OCI-LY7 (cell line): ENCODE data around the gene PI3. TPM values are rescaled to one million over a fixed set of nuclear protein-coding genes. Genes with fewer than 3 reads are reported as not detected.

ENCODE experiments used
- Bru-seq: library from RNA; stranded (reverse); fragments of 400-500 nt; gene quantifications from one replicate; lab custom pipeline; 2021; lab: Mats Ljungman, UMichigan
- BruChase-seq, 2 experiments: library from RNA; stranded (reverse); fragments of 400-500 nt; gene quantifications; one replicate each; lab custom pipeline; 2021; lab: Mats Ljungman, UMichigan
- BruUV-seq: library from RNA; stranded (reverse); fragments of 400-500 nt; replicated peaks from 2 replicates; lab custom pipeline; 2021; lab: Mats Ljungman, UMichigan
- CTCF ChIA-PET: fragments of 300-600 bp; sonication (Branson Sonifier 250); formaldehyde crosslinking; loops from one replicate; lab custom pipeline; 2022; ENCODE audit warnings: antibody characterized with exemption; ENCODE audit not compliant: unreplicated experiment; lab: Charles Lee
- POLR2A ChIA-PET: fragments of 300-600 bp; sonication (Branson Sonifier 250); formaldehyde crosslinking; loops from one replicate; lab custom pipeline; 2022; ENCODE audit warnings: antibody characterized with exemption; lab: Charles Lee
- DNase-seq: peaks from one replicate; pipeline ENCODE4 v3.0.0-alpha.2; 2015; ENCODE audit warnings: low spot score
- H2AFZ ChIP-seq: fragments of 200-600 bp; sonication (generic), shearing (Covaris generic); 2 replicates; pipeline ENCODE4 v1.6.1; 2014; ENCODE audit warnings: mild to moderate bottlenecking, antibody characterized with exemption, low read length, moderate library complexity
- H3K27ac ChIP-seq: fragments of 200-600 bp; sonication (generic); 2 replicates; pipeline ENCODE4 v1.5.1; 2014; ENCODE audit warnings: mixed run types, low read depth, mild to moderate bottlenecking, moderate library complexity, low read length, inconsistent platforms; ENCODE audit not compliant: poor library complexity, severe bottlenecking
- H3K36me3 ChIP-seq: fragments of 200-600 bp; sonication (generic); 2 replicates; pipeline ENCODE4 v1.6.1; 2014; ENCODE audit warnings: mild to moderate bottlenecking, antibody characterized with exemption, low read length, moderate library complexity, mixed read lengths; ENCODE audit not compliant: insufficient read depth
- H3K4me1 ChIP-seq: fragments of 200-600 bp; sonication (generic); 2 replicates; pipeline ENCODE4 v1.5.1; 2014; ENCODE audit warnings: mild to moderate bottlenecking, low read length; ENCODE audit not compliant: insufficient read depth, poor library complexity, severe bottlenecking
- H3K4me2 ChIP-seq: fragments of 200-600 bp; sonication (generic); 2 replicates; pipeline ENCODE4 v1.6.1; 2014; ENCODE audit warnings: mild to moderate bottlenecking, low read length
- H3K4me3 ChIP-seq: fragments of 200-600 bp; sonication (generic); 2 replicates; pipeline ENCODE4 v1.5.1; 2014; ENCODE audit warnings: mild to moderate bottlenecking, low read depth, low read length; ENCODE audit not compliant: poor library complexity, severe bottlenecking
- H3K79me2 ChIP-seq: fragments of 200-600 bp; sonication (generic); 2 replicates; pipeline ENCODE4 v1.6.1; 2016; ENCODE audit warnings: low read depth, mild to moderate bottlenecking, low read length, moderate library complexity, mixed read lengths; ENCODE audit not compliant: insufficient read depth
- H3K9me2 ChIP-seq: fragments of 200-600 bp; sonication (generic); 2 replicates; pipeline ENCODE4 v1.6.1; 2016; ENCODE audit warnings: mild to moderate bottlenecking, low read length, mixed read lengths; ENCODE audit not compliant: insufficient read depth
- H3K9me3 ChIP-seq: fragments of 200-600 bp; sonication (generic); 2 replicates; pipeline ENCODE4 v1.6.1; 2014; ENCODE audit warnings: mild to moderate bottlenecking, mixed run types, low read length, mixed read lengths
- H4K20me1 ChIP-seq: fragments of 200-600 bp; sonication (generic); 2 replicates; pipeline ENCODE4 v1.6.1; 2014; ENCODE audit warnings: mild to moderate bottlenecking, antibody characterized with exemption, low read length, moderate library complexity, mixed read lengths; ENCODE audit not compliant: insufficient read depth
- EZH2phosphoT487 ChIP-seq: fragments of 200-600 bp; sonication (generic); IDR thresholded peaks from 2 replicates; pipeline ENCODE4 v1.6.1; 2018; ENCODE audit warnings: low read depth, borderline replicate concordance, mild to moderate bottlenecking, mixed run types, antibody characterized with exemption, low read length, moderate library complexity, mixed read lengths
- intact Hi-C: fragments of 100-400 bp; cut with micrococcal nuclease; formaldehyde crosslinking; loops from one replicate; pipeline ENCODE4 v1.10.0; 2022; ENCODE audit not compliant: unreplicated experiment
- long read RNA-seq: library from polyadenylated mRNA; stranded (forward); transcript quantifications from one replicate; pipeline ENCODE4 v2.0.0, GENCODE V29; 2022
- total RNA-seq, 2 experiments: library from RNA; depleted of rRNA in 1 of 2; stranded (reverse); fragments of >200 nt in 1 of 2; shearing (Covaris generic) in 1 of 2; gene quantifications; 2 replicates each; pipeline ENCODE4 v1.2.3, GENCODE V29; 2014 to 2022
- TF ChIP-seq, protein P1 (sequence below): fragments of 200-600 bp; sonication (generic); conservative IDR thresholded peaks from 2 replicates; pipeline ENCODE4 v1.5.1; 2014; ENCODE audit warnings: mild to moderate bottlenecking, antibody characterized with exemption, low read length, moderate library complexity, mixed read lengths

PI3 gene, protein sequence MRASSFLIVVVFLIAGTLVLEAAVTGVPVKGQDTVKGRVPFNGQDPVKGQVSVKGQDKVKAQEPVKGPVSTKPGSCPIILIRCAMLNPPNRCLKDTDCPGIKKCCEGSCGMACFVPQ
- total RNA-seq (2014; rRNA removed; shearing (Covaris generic)), result not detected in 2 replicates
- not detected in 2 replicates for total RNA-seq (2022)
- not detected for Bru-seq, nascent RNA
- BruChase-seq, experiment 1, labeled RNA remaining after a 6-hour chase, result not detected
- BruChase-seq, experiment 2, labeled RNA remaining after a 2-hour chase, result not detected
- long read RNA-seq, result 0 reads

DNA sequence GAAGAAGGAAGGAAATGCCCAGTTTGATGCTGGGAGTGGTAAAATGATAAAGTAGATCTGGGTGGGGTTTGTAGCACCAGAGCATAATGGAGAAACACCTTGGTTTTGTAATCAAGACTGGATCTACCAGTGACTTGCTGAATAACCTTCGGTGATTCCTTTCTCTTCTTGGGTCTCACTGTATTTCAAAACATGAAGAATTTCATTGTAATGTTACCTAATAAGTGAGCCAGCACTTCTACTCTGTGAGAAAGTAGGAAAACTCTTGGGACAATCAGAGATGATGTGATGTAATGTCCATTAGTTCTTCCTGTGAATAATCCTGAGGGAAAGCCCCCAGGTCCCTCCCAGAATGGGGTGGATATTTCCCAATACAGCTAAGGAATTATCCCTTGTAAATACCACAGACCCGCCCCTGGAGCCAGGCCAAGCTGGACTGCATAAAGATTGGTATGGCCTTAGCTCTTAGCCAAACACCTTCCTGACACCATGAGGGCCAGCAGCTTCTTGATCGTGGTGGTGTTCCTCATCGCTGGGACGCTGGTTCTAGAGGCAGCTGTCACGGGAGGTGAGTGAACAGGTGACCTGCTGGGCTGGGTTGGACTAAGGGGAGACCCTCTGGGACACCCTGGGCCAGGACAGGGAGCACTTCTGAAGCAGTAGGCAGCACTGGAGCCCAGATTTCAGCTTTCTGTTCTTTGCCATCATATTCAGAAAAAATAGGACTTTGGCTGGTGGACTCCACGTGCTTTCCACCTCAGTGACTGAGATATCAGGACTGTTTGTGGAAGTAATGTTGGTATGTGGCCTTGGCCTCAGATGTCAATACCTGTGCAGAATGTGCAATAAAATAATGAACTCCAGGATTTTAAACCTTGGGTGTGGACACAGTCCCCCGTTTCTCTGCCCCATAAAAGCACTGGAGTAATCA is at the start of gene PI3:
Gene PI3, plus strand, starts transcription at position 469 of the 931 bp plus-strand sequence. Its CDS starts 21 bp downstream, at position 490.
- ChIA-PET POLR2A (no interaction called here), CTCF (no interaction called here)
- Histone ChIP-seq H3K9me3 (no peaks in the 10 kb centered on the region), H3K27ac (no peak within 1 kb of the TSS), H4K20me1 (no peaks in the 10 kb centered on the region), H3K4me1 (no peaks in the 10 kb centered on the region), H3K9me2 (no peaks in the 10 kb centered on the region), H3K79me2 (no peaks in the 10 kb centered on the region), H3K4me2 (no peak within 1 kb of the TSS), H3K4me3 (no peak within 1 kb of the TSS), H2AFZ (no peak within 1 kb of the TSS), H3K36me3 (no peaks in the 10 kb centered on the region)
- TF ChIP-seq EZH2phosphoT487, result no peak
- TF ChIP-seq, protein P1, sequence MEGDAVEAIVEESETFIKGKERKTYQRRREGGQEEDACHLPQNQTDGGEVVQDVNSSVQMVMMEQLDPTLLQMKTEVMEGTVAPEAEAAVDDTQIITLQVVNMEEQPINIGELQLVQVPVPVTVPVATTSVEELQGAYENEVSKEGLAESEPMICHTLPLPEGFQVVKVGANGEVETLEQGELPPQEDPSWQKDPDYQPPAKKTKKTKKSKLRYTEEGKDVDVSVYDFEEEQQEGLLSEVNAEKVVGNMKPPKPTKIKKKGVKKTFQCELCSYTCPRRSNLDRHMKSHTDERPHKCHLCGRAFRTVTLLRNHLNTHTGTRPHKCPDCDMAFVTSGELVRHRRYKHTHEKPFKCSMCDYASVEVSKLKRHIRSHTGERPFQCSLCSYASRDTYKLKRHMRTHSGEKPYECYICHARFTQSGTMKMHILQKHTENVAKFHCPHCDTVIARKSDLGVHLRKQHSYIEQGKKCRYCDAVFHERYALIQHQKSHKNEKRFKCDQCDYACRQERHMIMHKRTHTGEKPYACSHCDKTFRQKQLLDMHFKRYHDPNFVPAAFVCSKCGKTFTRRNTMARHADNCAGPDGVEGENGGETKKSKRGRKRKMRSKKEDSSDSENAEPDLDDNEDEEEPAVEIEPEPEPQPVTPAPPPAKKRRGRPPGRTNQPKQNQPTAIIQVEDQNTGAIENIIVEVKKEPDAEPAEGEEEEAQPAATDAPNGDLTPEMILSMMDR, result no peak
- intact Hi-C loops, result no loop called here
- no TSS peak for BruUV-seq
- DNase-seq, result no peak

DNA sequence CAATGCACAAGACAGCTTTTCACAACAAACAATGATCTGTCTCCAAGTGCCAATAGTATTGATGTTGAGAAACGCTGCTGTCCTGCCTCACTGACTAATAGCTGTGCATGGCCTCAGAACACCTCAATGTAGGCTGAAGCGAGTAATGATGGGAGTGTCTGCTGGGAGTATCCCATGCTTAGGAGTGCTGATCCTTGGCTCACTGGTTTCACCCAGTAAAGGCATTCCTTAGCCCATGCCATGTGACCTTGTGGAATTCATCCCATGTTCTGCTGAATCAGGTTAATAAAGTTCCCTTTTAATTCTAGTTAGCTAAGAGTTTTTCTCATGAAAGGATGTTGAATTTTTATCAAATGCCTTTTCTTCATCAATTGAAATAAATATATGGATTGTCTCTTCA is 46.6 kb upstream of the PI3 start:
- Histone ChIP-seq H3K79me2 (no peaks in the 10 kb centered on the region), H3K4me1 (no peaks in the 10 kb centered on the region), H3K36me3 (no peaks in the 10 kb centered on the region), H3K27ac (no peak overlapping the region), H3K4me3 (no peak overlapping the region), H3K9me2 (no peaks in the 10 kb centered on the region), H4K20me1 (no peaks in the 10 kb centered on the region), H3K4me2 (no peak overlapping the region), H2AFZ (no peak overlapping the region), H3K9me3 (no peaks in the 10 kb centered on the region)
- BruUV-seq, result no TSS peak
- CTCF ChIA-PET, result no interaction called here
- intact Hi-C loops, result no loop called here
- POLR2A ChIA-PET, result no interaction called here
- TF ChIP-seq, protein P1, result no peak
- TF ChIP-seq EZH2phosphoT487, result no peak
- DNase-seq, result no peak
